GF-D8 (cell line): ENCODE measurements around the gene MUC22.
"Not testable (repeated sequence)": the region's sequence is repeated elsewhere in the genome, so short reads cannot be mapped to it uniquely, and the experiment has no call there.

Experiments used
- DNase-seq: peaks from one replicate; lab custom pipeline; 2025; lab: John Stamatoyannopoulos, UW

Gene MUC22

GRCh38 chr6:31010393-31011060 lies at the start of gene MUC22:
MUC22 (plus strand) TSS chr6:31010474; CDS start chr6:31010707, 233 bp downstream.
- no peak for DNase-seq

DNA sequence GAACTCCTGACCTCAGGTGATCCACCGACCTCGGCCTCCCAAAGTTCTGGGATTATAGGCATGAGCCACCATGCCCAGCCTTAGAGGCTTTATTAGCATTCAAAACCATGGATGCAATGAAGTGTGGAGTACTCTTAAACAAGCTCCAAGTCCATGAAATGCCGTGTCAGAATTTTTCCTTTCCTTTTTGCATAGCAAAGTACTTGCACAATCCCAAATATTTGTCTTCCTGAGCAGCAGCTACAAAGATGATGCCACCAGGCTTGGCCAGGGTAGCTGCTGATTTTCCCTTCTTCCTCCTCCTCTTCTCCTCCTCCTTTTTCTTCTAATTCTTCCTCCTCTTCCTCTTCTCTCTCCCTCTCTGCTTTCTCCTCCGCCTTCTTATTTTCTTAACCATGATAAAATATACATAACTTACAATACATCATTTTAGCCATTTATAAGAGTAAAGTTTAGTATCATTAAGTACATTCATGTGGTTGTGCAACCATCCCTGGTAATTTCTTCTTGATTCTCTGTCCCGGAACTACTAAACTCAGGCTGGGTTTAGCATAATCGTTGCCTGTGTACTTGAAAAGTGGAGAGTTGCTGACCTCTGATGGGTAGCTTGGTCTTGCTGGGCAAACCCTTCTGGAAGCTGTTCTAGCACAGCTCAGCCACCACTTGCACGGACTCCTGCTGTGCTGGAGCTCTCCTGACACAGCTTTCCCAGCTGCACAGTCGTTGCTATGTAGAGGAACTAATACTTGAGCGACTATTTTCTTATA lies 49.2 kb upstream of the MUC22 start:
- DNase-seq = no peak

DNA sequence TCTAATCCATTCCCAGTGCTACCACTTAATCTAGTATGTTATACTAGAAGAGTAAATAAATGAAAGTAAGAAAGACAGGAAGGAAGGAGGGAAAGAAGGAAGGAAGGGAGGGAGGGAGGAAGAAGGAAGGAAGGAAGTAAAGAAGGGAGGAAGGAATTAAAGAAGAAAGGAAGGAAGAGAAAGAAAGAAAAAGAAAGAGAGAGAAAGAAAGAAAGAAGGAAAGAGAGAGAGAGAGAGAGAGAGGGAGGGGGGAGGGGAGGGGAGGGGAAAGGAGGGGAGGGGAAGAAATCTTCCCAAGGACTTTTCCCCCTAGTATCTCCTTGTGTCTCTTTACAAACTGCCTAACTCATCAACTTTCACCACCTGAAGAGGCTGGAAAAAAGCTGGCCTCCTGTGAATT lies 47.6 kb upstream of the MUC22 start:
- no peak for DNase-seq

GRCh38 chr6:30963641-30964040 lies 46.6 kb upstream of the MUC22 start:
- no peak for DNase-seq

DNA sequence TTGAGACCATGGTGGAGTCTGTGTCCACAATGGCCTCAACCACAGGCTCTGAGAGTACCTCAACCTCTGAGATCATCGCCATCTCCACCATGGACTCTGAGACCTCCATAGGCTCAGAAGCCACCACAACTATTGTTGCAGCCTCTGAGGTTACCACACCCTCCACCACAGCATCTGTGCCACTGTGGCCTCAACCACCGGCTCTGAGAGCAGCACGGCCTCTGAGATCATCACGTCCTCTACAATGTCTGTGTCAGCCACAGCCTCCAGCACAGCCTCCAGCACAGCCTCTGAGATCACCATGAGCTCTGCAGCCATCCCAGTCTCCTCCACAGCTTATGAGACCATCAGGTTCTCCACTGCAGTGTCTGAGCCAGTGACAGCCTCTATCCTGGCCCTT lies 46.2 kb upstream of the MUC22 start:
- no peak for DNase-seq

GRCh38 chr6:30965140-30965601 lies 45.1 kb upstream of the MUC22 start:
- no peak for DNase-seq

DNA sequence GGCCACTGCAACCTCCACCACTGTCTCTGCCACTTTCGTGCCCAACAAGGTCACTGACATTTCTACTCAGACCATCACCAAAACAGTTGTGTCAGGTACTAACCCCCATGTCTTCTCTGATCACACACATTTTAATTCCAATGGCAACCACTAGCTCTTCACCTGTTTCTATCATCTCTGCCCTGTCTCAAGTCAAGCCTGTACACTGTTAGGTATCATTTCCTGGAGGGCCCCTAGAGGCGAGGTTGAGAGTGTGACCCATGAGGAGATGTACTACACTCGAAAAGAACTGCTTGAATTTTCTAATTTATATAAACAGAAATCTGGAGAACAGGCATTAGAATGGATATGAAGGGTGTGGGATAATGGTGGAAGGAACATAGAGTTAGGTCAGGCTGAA lies 44.1 kb upstream of the MUC22 start:
- DNase-seq = no peak

DNA sequence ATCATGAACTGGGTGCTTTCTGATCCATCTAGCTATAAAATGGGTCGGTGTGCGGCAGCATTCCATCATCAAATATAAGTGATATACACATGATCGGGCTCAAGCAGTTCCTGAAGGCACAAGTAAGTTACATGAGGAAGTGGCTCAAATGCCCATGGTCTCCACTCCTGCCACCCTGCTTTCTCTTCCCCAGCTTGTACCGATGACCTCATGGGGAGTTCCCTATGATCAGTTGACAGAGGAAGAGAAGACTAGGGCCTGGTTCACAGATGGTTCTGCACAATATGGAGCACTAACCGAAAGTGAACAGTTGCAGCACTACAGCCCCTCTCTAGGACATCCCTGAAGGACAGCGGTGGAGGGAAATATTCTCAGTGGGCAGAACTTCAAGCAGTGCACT lies 41.1 kb upstream of the MUC22 start:
- DNase-seq = not testable (repeated sequence)

DNA sequence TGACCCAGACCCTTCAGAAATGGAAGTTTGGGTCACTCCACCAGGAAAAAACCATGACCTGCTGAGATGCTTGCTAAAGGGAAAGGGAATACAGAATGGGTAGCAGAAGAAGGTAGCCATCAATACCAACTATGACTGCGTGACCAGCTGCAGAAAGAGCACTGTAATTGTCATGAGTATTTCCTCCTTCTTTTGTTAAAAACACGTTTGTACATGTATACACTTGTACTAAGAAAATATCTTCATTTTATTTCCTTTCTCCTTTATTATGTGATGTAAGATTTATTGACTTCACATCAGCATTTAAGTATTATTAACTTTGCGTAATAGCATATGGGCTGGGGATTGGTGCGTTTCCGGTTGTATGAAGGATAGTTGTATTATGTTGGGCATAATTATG lies 39.3 kb upstream of the MUC22 start:
- no peak for DNase-seq

DNA sequence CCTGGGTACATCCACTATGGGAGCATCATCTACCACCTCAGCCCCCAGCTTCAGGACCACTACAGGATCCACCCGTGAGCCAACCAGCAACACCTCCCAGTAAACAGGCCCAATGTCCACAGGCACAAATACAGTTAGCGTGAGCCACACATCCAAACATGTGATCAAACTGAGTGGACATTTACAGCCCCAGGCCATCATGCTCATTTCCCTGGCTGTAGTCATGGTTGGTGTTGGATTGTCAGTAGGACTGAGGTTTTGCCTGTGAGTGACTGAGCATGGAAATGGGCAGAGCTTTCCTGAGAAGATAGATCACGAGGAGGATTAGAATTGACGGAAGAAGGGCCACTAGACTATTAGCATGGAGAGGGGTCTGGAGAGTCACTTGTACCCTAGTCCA lies 37.5 kb upstream of the MUC22 start:
- no peak for DNase-seq

- no peak for DNase-seq
Observed at GRCh38 chr6:30974490-30975252, 35.6 kb upstream of the MUC22 start.

DNA sequence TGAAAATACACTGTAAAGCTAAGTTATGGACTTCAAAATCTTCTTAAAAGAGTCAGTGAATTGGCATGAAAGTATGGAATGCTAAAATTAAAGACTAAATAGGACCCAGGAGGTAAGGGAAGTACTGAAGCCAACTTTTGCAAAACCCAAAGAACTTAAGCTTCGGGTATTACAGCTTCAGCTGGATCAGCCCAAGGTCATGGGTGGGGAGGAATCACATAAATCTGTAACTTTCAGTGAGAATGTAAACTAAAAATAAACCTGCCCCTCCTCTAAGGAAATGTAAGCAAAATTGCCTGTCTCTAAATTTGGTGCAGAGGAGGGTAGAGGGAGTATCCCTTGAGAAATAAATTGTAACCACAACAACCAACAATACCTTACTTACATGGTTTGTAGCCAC lies 31.1 kb upstream of the MUC22 start:
- DNase-seq = no peak

DNA sequence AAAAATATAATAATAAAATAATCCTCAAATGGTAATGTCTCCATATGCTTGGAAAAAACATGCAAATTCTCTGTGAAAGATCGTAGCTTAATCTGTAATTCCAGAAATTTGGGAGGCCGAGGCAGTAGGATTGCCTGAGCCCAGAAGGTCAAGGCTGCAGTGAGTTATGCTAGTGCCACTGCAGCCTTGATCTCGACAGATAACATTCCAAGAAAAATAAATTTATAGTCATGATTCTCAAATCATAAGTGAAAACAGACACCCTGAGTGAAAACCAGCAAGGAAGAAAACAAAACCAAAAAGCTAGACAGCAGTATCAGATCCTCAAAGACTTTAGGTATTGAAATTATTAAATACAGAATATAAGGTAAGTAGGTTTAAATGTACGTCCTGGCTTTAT lies 30.6 kb upstream of the MUC22 start:
- DNase-seq = no peak

- DNase-seq = no peak
Observed at GRCh38 chr6:30981942-30982772, 28.1 kb upstream of the MUC22 start.

- no peak for DNase-seq
Observed at GRCh38 chr6:30983439-30983838, 26.8 kb upstream of the MUC22 start, which contains the start of gene MUC21. MUC21 (plus strand) TSS chr6:30983718; CDS start chr6:30983959, 241 bp downstream.

DNA sequence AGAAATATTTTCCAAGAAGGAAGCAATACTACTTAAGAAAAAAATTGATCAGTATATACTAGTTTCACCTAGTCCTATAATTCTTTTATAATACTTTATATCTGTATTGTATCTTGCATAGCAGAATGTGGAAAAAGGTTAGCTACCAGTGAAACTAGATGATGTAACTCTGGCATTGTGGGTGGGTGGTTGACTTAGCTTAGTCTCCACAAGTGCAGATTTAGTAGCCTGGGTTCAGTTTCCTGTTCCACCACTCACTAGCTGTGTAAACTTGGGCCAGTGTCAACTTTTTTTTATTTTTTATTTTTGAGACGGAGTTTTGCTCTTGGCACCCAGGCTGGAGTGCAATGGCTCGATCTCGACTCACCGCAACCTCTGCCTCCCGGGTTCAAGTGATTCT lies 24.8 kb upstream of the MUC22 start:
- no peak for DNase-seq

DNA sequence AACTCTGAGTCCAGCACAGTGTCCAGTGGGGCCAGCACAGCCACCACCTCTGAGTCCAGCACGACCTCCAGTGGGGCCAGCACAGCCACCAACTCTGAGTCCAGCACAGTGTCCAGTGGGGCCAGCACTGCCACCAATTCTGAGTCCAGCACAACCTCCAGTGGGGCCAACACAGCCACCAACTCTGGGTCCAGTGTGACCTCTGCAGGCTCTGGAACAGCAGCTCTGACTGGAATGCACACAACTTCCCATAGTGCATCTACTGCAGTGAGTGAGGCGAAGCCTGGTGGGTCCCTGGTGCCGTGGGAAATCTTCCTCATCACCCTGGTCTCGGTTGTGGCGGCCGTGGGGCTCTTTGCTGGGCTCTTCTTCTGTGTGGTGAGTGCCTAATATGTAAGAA lies 23.0 kb upstream of the MUC22 start:
- DNase-seq = no peak

- DNase-seq = no peak
Observed at GRCh38 chr6:30988209-30988825, 22.0 kb upstream of the MUC22 start.

DNA sequence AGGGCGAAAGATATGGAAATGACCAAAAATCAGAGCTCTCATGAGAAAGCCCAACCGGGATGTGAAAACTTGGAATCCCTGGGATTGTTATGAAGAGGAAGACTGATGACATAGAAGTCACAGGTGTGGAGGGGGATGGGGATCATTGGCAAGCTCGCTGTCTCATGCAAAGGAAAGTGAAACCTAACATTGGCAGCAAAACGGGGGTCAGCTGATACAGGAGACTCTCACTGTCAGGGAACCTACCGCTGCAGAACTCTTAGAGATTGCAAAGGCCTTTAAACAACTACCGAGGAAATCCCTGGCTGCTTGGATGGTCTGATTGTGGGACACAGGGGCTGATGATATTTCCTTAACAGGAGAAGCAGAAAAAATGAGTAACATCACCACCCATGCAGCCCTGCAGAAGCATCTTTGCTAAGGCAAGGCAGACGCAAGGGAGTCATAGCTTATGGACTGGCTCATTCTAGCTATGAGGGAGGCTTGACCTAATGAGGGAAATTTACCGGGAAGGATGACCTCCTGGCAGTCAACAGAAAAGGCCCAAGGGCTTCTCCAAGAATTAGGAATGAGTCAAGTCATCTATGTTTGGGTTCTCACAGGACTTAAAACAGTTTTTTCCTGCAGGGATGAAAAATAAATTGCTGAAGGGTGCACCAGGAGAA lies 19.7 kb upstream of the MUC22 start:
- no peak for DNase-seq

DNA sequence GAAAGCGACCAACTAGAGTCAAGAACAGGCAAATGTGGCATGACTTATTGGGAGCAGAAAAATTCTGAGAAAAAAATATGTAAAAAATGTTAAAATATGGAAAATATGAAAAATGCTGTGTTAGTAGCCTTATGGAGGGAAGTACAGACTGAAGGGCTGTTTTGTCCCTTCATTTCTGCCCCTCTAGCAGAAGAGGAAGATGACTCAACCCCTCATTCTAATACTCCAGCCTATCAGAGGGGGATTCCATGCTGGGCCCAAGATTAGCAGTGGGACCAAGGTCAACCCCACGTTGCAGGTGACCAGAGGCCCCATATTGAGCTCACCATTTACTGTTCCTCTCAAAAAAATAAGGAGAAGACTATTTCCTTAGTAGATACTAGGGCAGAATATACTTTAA lies 18.4 kb upstream of the MUC22 start:
- no peak for DNase-seq

GRCh38 chr6:30997301-30997700 lies 13.0 kb upstream of the MUC22 start:
- no peak for DNase-seq
